Measurements from ENCODE around the gene FAM53B. TPM values are rescaled to one million over a fixed set of nuclear protein-coding genes. Genes with fewer than 3 reads are reported as not detected.

FAM53B gene
- total RNA-seq, 2 experiments from 2014 or later, result 15.1 to 18.0 TPM

GRCh38 chr10:124717911-124718741, 26.1 kb downstream of the FAM53B start:
- Mint-ChIP-seq H3K36me3 (ENCODE audit: low read depth) (peaks cover 9% of the 10 kb centered on the region), H3K4me1 (ENCODE audit: low read depth) (peaks cover 88% of the 10 kb centered on the region), H3K4me3 (peak overlapping the region; percentile 52), H3K27ac (peak overlapping the region; percentile 91), H3K27me3 (no peaks in the 10 kb centered on the region), H3K9me3 (no peaks in the 10 kb centered on the region)
- ChIA-PET POLR2A (interaction anchor here (0.7 to 8.7 kb wide), 25 partner anchors 9 to 184 kb away, joined by 3 to 68 read pairs (median 5); no protein-coding TSS in a partner anchor), CTCF (interaction anchor here (0.8 to 6.8 kb wide), 26 partner anchors 7 to 178 kb away, joined by 3 to 102 read pairs (median 6); partner anchors contain the start of gene ABRAXAS2)
- intact Hi-C loops (cut with micrococcal nuclease), result loop anchor here (2.0 kb wide), 3 partner anchors 15 to 29 kb away; no protein-coding TSS in a partner anchor
- TF ChIP-seq CTCF (IDR thresholded peaks at IDR 0.05), result no peak
- DNase-seq, result peak; percentile 94
- ATAC-seq, result peak; percentile 74

- peaks cover 12% of the 10 kb centered on the region for H3K36me3 Mint-ChIP-seq (ENCODE audit: low read depth)
- CTCF ChIA-PET, result interaction anchor here (0.8 to 6.8 kb wide), 17 partner anchors 8 to 90 kb away, joined by 3 to 102 read pairs (median 23); partner anchors contain the start of gene ABRAXAS2
Measured at GRCh38 chr10:124717041-124717757, 27.0 kb downstream of the FAM53B start.

GRCh38 chr10:124716369-124716768, 27.8 kb downstream of the FAM53B start:
- Mint-ChIP-seq H3K4me3 (no peak overlapping the region), H3K36me3 (ENCODE audit: low read depth) (peaks cover 12% of the 10 kb centered on the region), H3K4me1 (ENCODE audit: low read depth) (peaks cover 80% of the 10 kb centered on the region), H3K9me3 (no peaks in the 10 kb centered on the region), H3K27me3 (no peaks in the 10 kb centered on the region), H3K27ac (peak overlapping the region; percentile 91)
- CTCF ChIA-PET, result interaction anchor here (1.2 to 6.8 kb wide), 9 partner anchors 8 to 45 kb away, joined by 3 to 102 read pairs (median 26); no protein-coding TSS in a partner anchor
- TF ChIP-seq CTCF (IDR thresholded peaks at IDR 0.05), result no peak
- DNase-seq (no peak), ATAC-seq (no peak)
- POLR2A ChIA-PET, result interaction anchor here (2.6 to 8.7 kb wide), 7 partner anchors 9 to 27 kb away, joined by 14 to 68 read pairs (median 39); no protein-coding TSS in a partner anchor
- intact Hi-C loops (cut with micrococcal nuclease), result no loop called here

More at GRCh38 chr10:124717041-124717757, 27.0 kb downstream of the FAM53B start:
- POLR2A ChIA-PET, result interaction anchor here (0.9 to 8.7 kb wide), 18 partner anchors 8 to 103 kb away, joined by 3 to 68 read pairs (median 10); no protein-coding TSS in a partner anchor
- no peak for TF ChIP-seq CTCF (IDR thresholded peaks at IDR 0.05)
- intact Hi-C loops (cut with micrococcal nuclease), result no loop called here
- H3K27me3 Mint-ChIP-seq, result no peaks in the 10 kb centered on the region
- no peak for ATAC-seq
- no peaks in the 10 kb centered on the region for H3K9me3 Mint-ChIP-seq
- peaks cover 87% of the 10 kb centered on the region for H3K4me1 Mint-ChIP-seq (ENCODE audit: low read depth)
- DNase-seq, result no peak
- peak overlapping the region; percentile 52 for H3K4me3 Mint-ChIP-seq
- H3K27ac Mint-ChIP-seq, result peak overlapping the region; percentile 91

- H3K27ac Mint-ChIP-seq, result peak overlapping the region; percentile 91
- no peak overlapping the region for H3K4me3 Mint-ChIP-seq
- CTCF ChIA-PET, result interaction anchor here (1.1 to 6.8 kb wide), 3 partner anchors 18 to 26 kb away, joined by 3 to 102 read pairs (median 91); no protein-coding TSS in a partner anchor
- no peak for TF ChIP-seq CTCF (IDR thresholded peaks at IDR 0.05)
- DNase-seq (no peak), ATAC-seq (no peak)
- intact Hi-C loops (cut with micrococcal nuclease), result no loop called here
- no peaks in the 10 kb centered on the region for H3K9me3 Mint-ChIP-seq
- no peaks in the 10 kb centered on the region for H3K27me3 Mint-ChIP-seq
- peaks cover 78% of the 10 kb centered on the region for H3K4me1 Mint-ChIP-seq (ENCODE audit: low read depth)
- peaks cover 11% of the 10 kb centered on the region for H3K36me3 Mint-ChIP-seq (ENCODE audit: low read depth)
- POLR2A ChIA-PET, result interaction anchor here (0.6 to 5.4 kb wide), 8 partner anchors 10 to 76 kb away, joined by 3 to 44 read pairs (median 4); no protein-coding TSS in a partner anchor
Measured at GRCh38 chr10:124715439-124715838, 28.7 kb downstream of the FAM53B start.
